Measurements from ENCODE around the gene NOP56. TPM values are rescaled to one million over a fixed set of nuclear protein-coding genes. Genes with fewer than 3 reads are reported as not detected.

The NOP56 gene
- total and polyA plus RNA-seq, 2 donors from 2014 or later, result 68.8 to 110 TPM

- no peak for FAIRE-seq
- no peaks in the 10 kb centered on the region for H3K9me3 ChIP-seq (ENCODE audit: control insufficient read depth in 2 of 3, insufficient read depth in 1 of 3, low read length in 3 of 3)
- H3K9ac ChIP-seq (ENCODE audit: low read length in 3 of 3), result no peak overlapping the region
Measured at GRCh38 chr20:2619961-2620595, 32.4 kb upstream of the NOP56 start.

GRCh38 chr20:2624190-2624589 lies 28.2 kb upstream of the NOP56 start:
- no peak for DNase-seq
- H3K27ac ChIP-seq (ENCODE audit: low read depth in 2 of 2, low read length in 2 of 2), result no peak overlapping the region
- no peak overlapping the region for H3K9ac ChIP-seq (ENCODE audit: low read length in 3 of 3)
- no peak overlapping the region for H3K4me3 ChIP-seq (ENCODE audit: low read length in 3 of 3)
- no peaks in the 10 kb centered on the region for H3K36me3 ChIP-seq (ENCODE audit: control insufficient read depth in 2 of 3, insufficient read depth in 3 of 3, low read length in 3 of 3)
- no peak for FAIRE-seq
- H3K27me3 ChIP-seq (ENCODE audit: control insufficient read depth, insufficient read depth, low read length), result no peaks in the 10 kb centered on the region
- H3K9me3 ChIP-seq (ENCODE audit: control insufficient read depth in 2 of 3, insufficient read depth in 1 of 3, low read length in 3 of 3), result peaks cover 0 to 4% (median 0%) of the 10 kb centered on the region in 3 donors
- intact Hi-C loops (cut with DNase I), result no loop called here
- no peak for TF ChIP-seq CTCF (IDR thresholded peaks at IDR 0.05; ENCODE audit: borderline replicate concordance, extremely low read depth, insufficient read depth)
- no peaks in the 10 kb centered on the region for H3K4me1 ChIP-seq (ENCODE audit: control insufficient read depth in 2 of 3, insufficient read depth in 2 of 3, low read depth in 1 of 3, low read length in 3 of 3)

More at GRCh38 chr20:2619961-2620595, 32.4 kb upstream of the NOP56 start:
- H3K4me3 ChIP-seq (ENCODE audit: low read length in 3 of 3), result no peak overlapping the region
- DNase-seq, result no peak
- H3K27me3 ChIP-seq (ENCODE audit: control insufficient read depth, insufficient read depth, low read length), result no peaks in the 10 kb centered on the region
- no peak for TF ChIP-seq CTCF (IDR thresholded peaks at IDR 0.05; ENCODE audit: borderline replicate concordance, extremely low read depth, insufficient read depth)
- intact Hi-C loops (cut with DNase I), result no loop called here
- H3K27ac ChIP-seq (ENCODE audit: low read depth in 2 of 2, low read length in 2 of 2), result no peak overlapping the region
- H3K4me1 ChIP-seq (ENCODE audit: control insufficient read depth in 2 of 3, insufficient read depth in 2 of 3, low read depth in 1 of 3, low read length in 3 of 3), result no peaks in the 10 kb centered on the region
- no peaks in the 10 kb centered on the region for H3K36me3 ChIP-seq (ENCODE audit: control insufficient read depth in 2 of 3, insufficient read depth in 3 of 3, low read length in 3 of 3)

GRCh38 chr20:2625062-2625461 lies 27.4 kb upstream of the NOP56 start:
- no peaks in the 10 kb centered on the region for H3K27me3 ChIP-seq (ENCODE audit: control insufficient read depth, insufficient read depth, low read length)
- no peaks in the 10 kb centered on the region for H3K4me1 ChIP-seq (ENCODE audit: control insufficient read depth in 2 of 3, insufficient read depth in 2 of 3, low read depth in 1 of 3, low read length in 3 of 3)
- H3K4me3 ChIP-seq (ENCODE audit: low read length in 3 of 3), result no peak overlapping the region
- H3K27ac ChIP-seq (ENCODE audit: low read depth in 2 of 2, low read length in 2 of 2), result no peak overlapping the region
- H3K36me3 ChIP-seq (ENCODE audit: control insufficient read depth in 2 of 3, insufficient read depth in 3 of 3, low read length in 3 of 3), result no peaks in the 10 kb centered on the region
- H3K9ac ChIP-seq (ENCODE audit: low read length in 3 of 3), result no peak overlapping the region
- FAIRE-seq (no peak), DNase-seq (no peak)
- peaks cover 0 to 6% (median 0%) of the 10 kb centered on the region in 3 donors for H3K9me3 ChIP-seq (ENCODE audit: control insufficient read depth in 2 of 3, insufficient read depth in 1 of 3, low read length in 3 of 3)
- intact Hi-C loops (cut with DNase I), result no loop called here
- no peak for TF ChIP-seq CTCF (IDR thresholded peaks at IDR 0.05; ENCODE audit: borderline replicate concordance, extremely low read depth, insufficient read depth)
